ENCODE measurements around the gene HHEX.

The HHEX gene

DNA sequence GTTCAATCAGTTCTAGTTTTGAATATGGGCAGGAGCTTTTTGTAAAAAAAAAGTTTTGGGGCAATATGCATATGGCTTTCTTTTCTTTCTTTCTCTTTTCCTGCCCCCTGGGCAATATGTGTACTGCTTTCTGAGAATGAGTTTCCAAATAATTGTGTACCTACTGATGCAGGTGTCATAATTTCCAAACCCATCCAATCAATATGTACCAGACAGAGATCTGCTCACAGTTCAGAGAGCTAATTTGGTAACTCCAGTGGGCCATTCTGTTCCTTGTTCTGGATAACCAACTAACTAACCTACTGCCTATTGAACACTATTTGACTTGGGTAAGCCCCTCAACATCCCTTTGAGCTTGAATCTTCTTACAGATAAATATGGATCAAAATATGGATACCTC is 32.6 kb downstream of the HHEX start:
- TF ChIP-seq RAD21 (IDR thresholded peaks at IDR 0.05; ENCODE audit: low read depth): no peak
- no peak for TF ChIP-seq TAF1 (IDR thresholded peaks at IDR 0.05; ENCODE audit: low read depth)
- TF ChIP-seq NFIC (IDR thresholded peaks at IDR 0.05): no peak
- TF ChIP-seq, protein P1, sequence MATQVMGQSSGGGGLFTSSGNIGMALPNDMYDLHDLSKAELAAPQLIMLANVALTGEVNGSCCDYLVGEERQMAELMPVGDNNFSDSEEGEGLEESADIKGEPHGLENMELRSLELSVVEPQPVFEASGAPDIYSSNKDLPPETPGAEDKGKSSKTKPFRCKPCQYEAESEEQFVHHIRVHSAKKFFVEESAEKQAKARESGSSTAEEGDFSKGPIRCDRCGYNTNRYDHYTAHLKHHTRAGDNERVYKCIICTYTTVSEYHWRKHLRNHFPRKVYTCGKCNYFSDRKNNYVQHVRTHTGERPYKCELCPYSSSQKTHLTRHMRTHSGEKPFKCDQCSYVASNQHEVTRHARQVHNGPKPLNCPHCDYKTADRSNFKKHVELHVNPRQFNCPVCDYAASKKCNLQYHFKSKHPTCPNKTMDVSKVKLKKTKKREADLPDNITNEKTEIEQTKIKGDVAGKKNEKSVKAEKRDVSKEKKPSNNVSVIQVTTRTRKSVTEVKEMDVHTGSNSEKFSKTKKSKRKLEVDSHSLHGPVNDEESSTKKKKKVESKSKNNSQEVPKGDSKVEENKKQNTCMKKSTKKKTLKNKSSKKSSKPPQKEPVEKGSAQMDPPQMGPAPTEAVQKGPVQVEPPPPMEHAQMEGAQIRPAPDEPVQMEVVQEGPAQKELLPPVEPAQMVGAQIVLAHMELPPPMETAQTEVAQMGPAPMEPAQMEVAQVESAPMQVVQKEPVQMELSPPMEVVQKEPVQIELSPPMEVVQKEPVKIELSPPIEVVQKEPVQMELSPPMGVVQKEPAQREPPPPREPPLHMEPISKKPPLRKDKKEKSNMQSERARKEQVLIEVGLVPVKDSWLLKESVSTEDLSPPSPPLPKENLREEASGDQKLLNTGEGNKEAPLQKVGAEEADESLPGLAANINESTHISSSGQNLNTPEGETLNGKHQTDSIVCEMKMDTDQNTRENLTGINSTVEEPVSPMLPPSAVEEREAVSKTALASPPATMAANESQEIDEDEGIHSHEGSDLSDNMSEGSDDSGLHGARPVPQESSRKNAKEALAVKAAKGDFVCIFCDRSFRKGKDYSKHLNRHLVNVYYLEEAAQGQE (IDR thresholded peaks at IDR 0.05; ENCODE audit: low read depth): no peak
- TF ChIP-seq, protein P2, sequence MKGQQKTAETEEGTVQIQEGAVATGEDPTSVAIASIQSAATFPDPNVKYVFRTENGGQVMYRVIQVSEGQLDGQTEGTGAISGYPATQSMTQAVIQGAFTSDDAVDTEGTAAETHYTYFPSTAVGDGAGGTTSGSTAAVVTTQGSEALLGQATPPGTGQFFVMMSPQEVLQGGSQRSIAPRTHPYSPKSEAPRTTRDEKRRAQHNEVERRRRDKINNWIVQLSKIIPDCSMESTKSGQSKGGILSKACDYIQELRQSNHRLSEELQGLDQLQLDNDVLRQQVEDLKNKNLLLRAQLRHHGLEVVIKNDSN (IDR thresholded peaks at IDR 0.05): no peak
- no peak for TF ChIP-seq FOXM1 (IDR thresholded peaks at IDR 0.05; ENCODE audit: borderline replicate concordance, low read depth)
- no peak for TF ChIP-seq YY1 (IDR thresholded peaks at IDR 0.05; ENCODE audit: low read depth)

DNA sequence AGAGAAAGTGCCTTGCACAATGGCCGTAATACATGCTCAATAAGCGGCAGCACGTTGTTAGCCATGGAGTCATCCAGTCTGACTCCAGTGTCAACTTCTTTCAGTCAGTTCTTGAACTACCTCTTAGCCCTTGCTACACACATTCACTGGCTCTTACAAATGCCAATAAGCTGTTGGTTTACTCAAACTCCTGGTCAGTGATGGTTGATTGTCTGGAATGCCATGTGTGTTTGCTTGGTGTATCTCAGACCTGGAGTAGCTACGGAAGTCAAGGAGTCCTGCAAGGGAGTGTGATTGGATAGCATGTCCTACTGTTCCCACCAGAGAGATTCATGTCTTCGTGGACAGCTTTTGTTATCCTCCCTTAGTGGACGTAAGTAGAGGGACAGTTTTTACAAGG is 37.4 kb downstream of the HHEX start:
- TF ChIP-seq TCF12 (IDR thresholded peaks at IDR 0.05; ENCODE audit: low read depth): no peak
- TF ChIP-seq, protein P3, sequence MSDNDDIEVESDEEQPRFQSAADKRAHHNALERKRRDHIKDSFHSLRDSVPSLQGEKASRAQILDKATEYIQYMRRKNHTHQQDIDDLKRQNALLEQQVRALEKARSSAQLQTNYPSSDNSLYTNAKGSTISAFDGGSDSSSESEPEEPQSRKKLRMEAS (IDR thresholded peaks at IDR 0.05): no peak
- TF ChIP-seq CREB1 (IDR thresholded peaks at IDR 0.05; ENCODE audit: low read depth): no peak
- TF ChIP-seq CEBPB (IDR thresholded peaks at IDR 0.05): no peak
- no peak for TF ChIP-seq YY1 (IDR thresholded peaks at IDR 0.05; ENCODE audit: low read depth)
- TF ChIP-seq NFIC (IDR thresholded peaks at IDR 0.05): no peak
- TF ChIP-seq RAD21 (IDR thresholded peaks at IDR 0.05; ENCODE audit: low read depth): no peak
- TF ChIP-seq ZBTB7A (IDR thresholded peaks at IDR 0.05; ENCODE audit: low read depth): no peak
- TF ChIP-seq EP300 (IDR thresholded peaks at IDR 0.05; ENCODE audit: borderline replicate concordance): no peak

DNA sequence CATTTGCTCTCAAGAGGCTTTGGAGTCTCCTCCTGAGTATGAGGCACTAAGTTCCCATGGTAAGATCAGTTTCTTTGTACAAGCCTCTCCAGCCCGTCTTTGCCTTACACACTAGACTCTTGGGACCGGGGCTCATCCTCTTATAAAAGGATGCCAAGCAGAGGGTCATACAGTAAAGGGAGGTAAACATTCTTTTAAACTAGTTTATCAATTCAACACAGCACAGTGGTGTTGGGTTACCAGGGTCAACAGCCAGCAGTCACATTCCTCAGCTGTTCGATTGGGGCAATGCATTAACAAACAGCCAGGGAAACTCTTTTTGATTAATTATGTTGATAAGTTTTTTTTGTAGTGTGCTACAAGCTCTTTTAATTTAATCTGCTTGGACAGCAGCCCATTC is 37.8 kb downstream of the HHEX start:
- TF ChIP-seq, protein P2 (IDR thresholded peaks at IDR 0.05): no peak
- TF ChIP-seq EP300 (IDR thresholded peaks at IDR 0.05; ENCODE audit: borderline replicate concordance): no peak
- no peak for TF ChIP-seq TEAD4 (IDR thresholded peaks at IDR 0.05)
- TF ChIP-seq YY1 (IDR thresholded peaks at IDR 0.05; ENCODE audit: low read depth): no peak
- TF ChIP-seq ZBTB7A (IDR thresholded peaks at IDR 0.05; ENCODE audit: low read depth): no peak
- TF ChIP-seq CEBPB (IDR thresholded peaks at IDR 0.05): no peak
- TF ChIP-seq FOXM1 (IDR thresholded peaks at IDR 0.05; ENCODE audit: borderline replicate concordance, low read depth): no peak
- TF ChIP-seq, protein P3 (IDR thresholded peaks at IDR 0.05): no peak
- TF ChIP-seq CREB1 (IDR thresholded peaks at IDR 0.05; ENCODE audit: low read depth): no peak

DNA sequence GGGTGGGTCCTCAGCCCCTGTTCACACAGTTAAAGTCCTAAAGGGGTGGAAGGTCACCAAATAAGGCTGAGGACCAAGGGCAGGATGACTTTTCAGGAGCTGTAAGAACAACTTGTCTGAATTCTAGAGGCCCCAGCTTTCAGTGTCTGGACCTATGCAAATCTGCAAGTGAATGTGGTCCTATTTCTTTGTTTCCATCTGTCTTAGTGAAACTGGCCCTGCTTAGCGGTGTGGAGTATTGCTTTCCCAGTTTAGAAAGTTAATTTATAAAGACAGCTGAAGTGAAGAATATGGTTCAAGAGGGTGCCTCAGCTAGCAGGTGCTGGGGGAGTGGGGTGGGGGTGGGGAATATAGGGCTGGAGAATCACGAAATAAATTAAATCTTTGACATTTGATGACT is 40.1 kb downstream of the HHEX start:
- TF ChIP-seq TCF12 (IDR thresholded peaks at IDR 0.05; ENCODE audit: low read depth) (no peak), FOXM1 (IDR thresholded peaks at IDR 0.05; ENCODE audit: borderline replicate concordance, low read depth) (no peak), TEAD4 (IDR thresholded peaks at IDR 0.05) (no peak), ZBTB7A (IDR thresholded peaks at IDR 0.05; ENCODE audit: low read depth) (no peak), EP300 (IDR thresholded peaks at IDR 0.05; ENCODE audit: borderline replicate concordance) (no peak), NFIC (IDR thresholded peaks at IDR 0.05) (no peak), CREB1 (IDR thresholded peaks at IDR 0.05; ENCODE audit: low read depth) (no peak), EGR1 (IDR thresholded peaks at IDR 0.05) (no peak), TAF1 (IDR thresholded peaks at IDR 0.05; ENCODE audit: low read depth) (no peak), CEBPB (IDR thresholded peaks at IDR 0.05) (no peak), RAD21 (IDR thresholded peaks at IDR 0.05; ENCODE audit: low read depth) (no peak), YY1 (IDR thresholded peaks at IDR 0.05; ENCODE audit: low read depth) (no peak)
- TF ChIP-seq, protein P1 (IDR thresholded peaks at IDR 0.05; ENCODE audit: low read depth): no peak
- TF ChIP-seq, protein P2 (IDR thresholded peaks at IDR 0.05): no peak
- TF ChIP-seq, protein P3 (IDR thresholded peaks at IDR 0.05): no peak

DNA sequence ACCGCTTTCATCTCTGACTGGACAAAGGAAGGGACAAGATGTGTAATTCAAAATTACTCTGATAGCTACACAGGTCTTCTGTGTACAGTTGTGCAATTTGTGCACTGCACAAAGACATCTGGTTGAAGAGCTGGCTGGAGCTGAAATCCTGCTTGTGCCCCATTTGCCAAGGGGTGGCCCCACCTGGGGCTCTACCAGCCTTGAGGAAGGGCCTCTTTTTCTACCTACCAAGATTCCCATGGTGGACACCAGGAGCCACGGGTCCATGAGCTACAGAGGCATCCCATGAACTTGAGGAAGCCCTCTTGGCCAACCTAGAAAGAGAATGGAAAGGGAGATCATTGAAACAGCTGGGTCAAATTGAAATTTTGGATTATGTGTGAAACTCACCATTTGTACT is 43.2 kb downstream of the HHEX start:
- TF ChIP-seq TAF1 (IDR thresholded peaks at IDR 0.05; ENCODE audit: low read depth) (no peak), CREB1 (IDR thresholded peaks at IDR 0.05; ENCODE audit: low read depth) (no peak), TCF12 (IDR thresholded peaks at IDR 0.05; ENCODE audit: low read depth) (no peak), NFIC (IDR thresholded peaks at IDR 0.05) (no peak), YY1 (IDR thresholded peaks at IDR 0.05; ENCODE audit: low read depth) (no peak), RAD21 (IDR thresholded peaks at IDR 0.05; ENCODE audit: low read depth) (no peak)
- TF ChIP-seq, protein P1 (IDR thresholded peaks at IDR 0.05; ENCODE audit: low read depth): no peak
- TF ChIP-seq, protein P3 (IDR thresholded peaks at IDR 0.05): no peak

Data from Ishikawa (cell line).